IPS DF 4.7 (cell line): ENCODE data around the gene C5orf58.

Experiments used
- DNase-seq: peaks from one replicate; pipeline ENCODE4 v3.0.0-alpha.2; 2013; ENCODE audit warnings: low spot score; ENCODE audit errors: extremely low read depth

Gene C5orf58

GRCh38 chr5:170252720-170253350 lies 20.1 kb downstream of the C5orf58 start:
- DNase-seq, result no peak

GRCh38 chr5:170254056-170254455 lies 21.3 kb downstream of the C5orf58 start:
- DNase-seq, result no peak

GRCh38 chr5:170256571-170256970 lies 23.8 kb downstream of the C5orf58 start:
- no peak for DNase-seq

GRCh38 chr5:170257370-170257769 lies 24.6 kb downstream of the C5orf58 start:
- no peak for DNase-seq

- DNase-seq, result no peak
Measured at GRCh38 chr5:170261528-170262043, 28.8 kb downstream of the C5orf58 start.

GRCh38 chr5:170262061-170263045 lies 29.6 kb downstream of the C5orf58 start:
- no peak for DNase-seq

GRCh38 chr5:170263906-170264305 lies 31.1 kb downstream of the C5orf58 start:
- DNase-seq, result no peak

GRCh38 chr5:170265522-170265921 lies 32.7 kb downstream of the C5orf58 start:
- no peak for DNase-seq

GRCh38 chr5:170266570-170267381 lies 34.0 kb downstream of the C5orf58 start:
- no peak for DNase-seq

- DNase-seq, result no peak
Measured at GRCh38 chr5:170267431-170268152, 34.8 kb downstream of the C5orf58 start.

GRCh38 chr5:170268153-170268689 lies 35.4 kb downstream of the C5orf58 start:
- no peak for DNase-seq

GRCh38 chr5:170268884-170269283 lies 36.1 kb downstream of the C5orf58 start:
- no peak for DNase-seq

- DNase-seq, result no peak
Measured at GRCh38 chr5:170269579-170269978, 36.8 kb downstream of the C5orf58 start.

- DNase-seq, result no peak
Measured at GRCh38 chr5:170270293-170271069, 37.7 kb downstream of the C5orf58 start.

- no peak for DNase-seq
Measured at GRCh38 chr5:170273968-170274710, 41.4 kb downstream of the C5orf58 start.

- DNase-seq, result no peak
Measured at GRCh38 chr5:170275376-170275994, 42.7 kb downstream of the C5orf58 start.

- no peak for DNase-seq
Measured at GRCh38 chr5:170276140-170276539, 43.4 kb downstream of the C5orf58 start.

- DNase-seq, result no peak
Measured at GRCh38 chr5:170277867-170278281, 45.1 kb downstream of the C5orf58 start.
